HuH-7 (cell line): ENCODE results near the gene C17orf50.

Source experiments
- DNase-seq: peaks from one replicate; pipeline ENCODE4 v3.0.0; 2011; ENCODE audit warnings: low spot score

Gene C17orf50

GRCh38 chr17:35760587-35760986, at the start of gene C17orf50:
TSS of gene C17orf50 (plus strand) at chr17:35760887. CDS start at chr17:35760942, 55 bp downstream.
- no peak for DNase-seq

- no peak for DNase-seq
Observed at GRCh38 chr17:35710950-35711349, 49.7 kb upstream of the C17orf50 start.

- DNase-seq = no peak
Observed at GRCh38 chr17:35713069-35713728, 47.5 kb upstream of the C17orf50 start.

DNA sequence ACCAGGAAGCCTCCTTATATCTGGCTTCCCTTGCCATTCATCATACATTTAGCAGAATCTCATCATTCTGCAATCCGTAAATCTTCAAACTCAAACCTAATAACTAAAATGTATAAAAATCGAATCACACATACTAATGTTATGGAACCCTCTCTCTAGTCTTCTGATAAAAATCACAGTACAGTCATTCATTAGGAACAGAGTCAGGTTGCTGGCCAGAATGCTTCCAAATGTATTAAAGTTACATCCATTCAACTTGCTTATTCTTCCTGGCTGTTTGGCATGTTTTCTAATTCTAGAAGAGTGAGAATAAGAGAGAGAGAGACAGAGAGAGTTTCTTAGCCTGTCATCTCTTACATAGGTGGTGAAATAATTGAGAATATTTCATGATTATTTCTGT, 45.7 kb upstream of the C17orf50 start:
- no peak for DNase-seq

- DNase-seq = no peak
Observed at GRCh38 chr17:35715416-35715815, 45.3 kb upstream of the C17orf50 start.

DNA sequence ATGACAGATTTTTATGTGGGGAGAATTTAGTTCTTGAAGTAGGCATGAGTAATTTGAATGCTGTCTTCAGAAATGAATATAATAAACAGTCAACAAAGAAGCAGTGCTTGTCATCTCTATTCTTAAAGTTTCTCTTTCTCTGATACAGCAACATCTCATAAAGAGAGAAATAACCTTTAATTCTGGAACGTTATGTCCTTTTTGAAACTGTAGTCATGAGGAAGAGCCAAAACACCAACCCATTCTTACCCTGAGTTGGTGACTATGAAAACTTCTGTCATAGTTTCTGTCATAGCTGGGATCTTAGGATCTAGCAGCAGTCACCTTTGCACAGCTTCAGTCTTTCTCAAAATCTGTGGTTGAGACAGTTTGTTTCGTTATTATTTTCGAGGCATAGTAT, 44.5 kb upstream of the C17orf50 start:
- no peak for DNase-seq

- DNase-seq = no peak
Observed at GRCh38 chr17:35716897-35717465, 43.7 kb upstream of the C17orf50 start.

- DNase-seq = no peak
Observed at GRCh38 chr17:35717475-35717874, 43.2 kb upstream of the C17orf50 start.

GRCh38 chr17:35723735-35724134, 37.0 kb upstream of the C17orf50 start:
- DNase-seq = no peak

- DNase-seq = no peak
Observed at GRCh38 chr17:35725058-35725457, 35.6 kb upstream of the C17orf50 start.

GRCh38 chr17:35725802-35726126, 34.9 kb upstream of the C17orf50 start:
- peak; percentile 17 for DNase-seq

GRCh38 chr17:35726127-35726952, 34.3 kb upstream of the C17orf50 start:
- DNase-seq = peak; percentile 97

GRCh38 chr17:35726953-35727460, 33.7 kb upstream of the C17orf50 start:
- DNase-seq = no peak

- peak; percentile 11 for DNase-seq
Observed at GRCh38 chr17:35727635-35728034, 33.1 kb upstream of the C17orf50 start.

DNA sequence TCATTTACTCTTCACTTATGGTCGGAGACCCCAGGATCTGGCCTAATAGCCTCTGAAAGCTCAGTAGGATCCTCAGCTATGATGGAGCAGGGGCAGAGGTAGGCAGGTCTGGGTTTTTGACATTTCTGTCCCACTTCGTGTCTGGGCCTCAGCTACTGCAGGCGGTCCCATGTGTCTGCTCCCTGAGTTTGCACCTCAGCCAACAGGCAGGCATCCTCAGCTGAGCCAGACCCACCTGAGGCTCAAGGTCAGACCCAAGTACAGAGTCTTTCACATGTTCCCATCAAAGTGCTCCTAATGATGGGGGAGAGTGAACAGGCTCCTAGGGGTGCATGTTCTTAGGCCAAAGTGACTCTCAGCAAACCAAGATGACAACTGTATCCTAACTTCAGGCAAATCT, 32.1 kb upstream of the C17orf50 start:
- no peak for DNase-seq

- peak; percentile 9 for DNase-seq
Observed at GRCh38 chr17:35729405-35729833, 31.3 kb upstream of the C17orf50 start.

DNA sequence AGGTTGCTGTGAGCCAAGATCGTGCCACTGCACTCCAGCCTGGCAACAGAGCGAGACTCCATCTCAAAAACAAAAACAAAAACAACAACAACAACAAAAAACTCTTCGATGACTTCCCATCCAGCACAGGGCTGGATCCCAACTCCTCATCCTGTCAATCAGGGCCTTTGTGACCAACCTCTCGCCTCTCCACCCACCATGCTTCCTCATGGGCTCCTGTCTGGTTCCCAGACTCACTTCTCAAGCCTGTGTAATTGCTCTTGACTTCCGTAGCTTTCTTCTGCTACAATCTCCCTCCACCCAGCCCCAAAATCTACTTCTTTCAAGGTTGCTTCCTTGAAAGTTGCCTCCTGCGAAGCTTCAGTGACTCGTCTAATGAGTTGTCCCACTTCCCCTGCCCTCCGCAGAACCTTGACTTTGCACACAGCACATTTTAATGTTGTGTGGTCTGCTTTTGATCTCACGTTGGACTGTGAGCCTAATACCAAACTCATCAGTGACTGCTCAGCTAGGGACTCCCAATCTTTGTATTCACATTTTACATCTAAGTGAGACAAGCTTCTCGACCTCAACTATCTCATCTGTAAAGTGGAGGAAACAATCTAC, 30.2 kb upstream of the C17orf50 start:
- peak; percentile 4 for DNase-seq

- DNase-seq = peak; percentile 93
Observed at GRCh38 chr17:35731239-35731916, 29.3 kb upstream of the C17orf50 start, which contains the start of gene RASL10B. TSS of gene RASL10B (plus strand) at chr17:35731639. CDS start at chr17:35735185, 3,546 bp downstream.

DNA sequence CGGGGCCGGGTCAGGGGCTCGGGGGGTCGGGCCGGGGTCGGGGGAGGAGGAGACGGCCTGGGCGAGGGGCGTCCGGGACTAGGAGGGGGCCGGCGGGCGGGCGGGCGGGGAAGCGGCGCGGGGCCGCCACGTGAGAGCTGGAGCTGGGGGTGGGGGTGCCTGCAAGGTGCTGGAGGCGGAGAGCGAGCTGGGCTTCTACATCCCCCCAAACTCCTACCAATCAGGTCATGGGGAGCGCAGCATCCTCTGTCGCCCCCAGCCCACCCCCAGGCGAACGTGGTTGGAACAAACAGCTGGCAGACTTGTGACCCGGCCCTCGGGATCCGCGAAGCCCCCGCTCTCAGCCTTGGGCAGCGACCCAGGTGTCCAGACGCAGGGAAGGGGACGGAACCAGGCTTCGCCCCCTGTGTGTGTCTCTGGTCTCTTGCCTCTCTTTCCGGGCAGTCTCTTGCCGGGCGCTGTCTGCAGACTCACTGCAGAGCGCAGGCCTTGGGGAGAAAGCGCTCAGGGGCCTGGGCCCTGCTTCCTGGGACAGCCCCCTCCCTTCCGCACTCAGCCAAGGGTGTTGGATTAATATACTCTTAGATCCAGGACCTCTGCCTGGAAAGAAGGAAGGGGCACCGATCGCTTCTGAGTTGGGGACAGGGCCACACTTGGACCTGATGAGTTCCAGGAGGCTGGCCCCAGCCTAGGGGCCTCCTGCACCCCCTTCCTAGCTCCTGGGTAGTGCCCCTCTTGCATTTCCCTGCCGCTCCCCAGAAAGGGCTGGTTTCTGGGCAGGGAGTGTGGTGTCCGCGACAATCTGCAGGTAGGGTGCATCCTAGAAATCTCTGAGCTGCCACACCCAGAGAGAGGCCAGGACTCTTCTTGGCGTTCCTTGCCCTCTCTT, 28.5 kb upstream of the C17orf50 start:
- no peak for DNase-seq

DNA sequence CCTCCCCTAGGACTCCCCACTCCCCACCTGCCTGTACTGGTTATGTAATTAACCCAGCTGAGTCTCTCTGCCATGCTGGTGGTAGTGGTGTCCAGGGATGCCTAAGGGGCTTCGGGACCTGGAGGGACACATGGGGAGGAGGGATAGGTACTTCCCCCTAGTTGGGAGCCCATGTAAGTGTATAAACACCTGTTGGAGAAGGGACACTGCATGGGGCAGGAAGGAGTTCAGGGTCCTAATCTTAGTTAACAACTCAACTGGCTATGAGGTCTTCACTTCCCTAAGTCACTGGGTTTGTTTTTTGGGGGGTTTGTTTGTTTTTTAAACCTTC, 27.9 kb upstream of the C17orf50 start:
- no peak for DNase-seq

DNA sequence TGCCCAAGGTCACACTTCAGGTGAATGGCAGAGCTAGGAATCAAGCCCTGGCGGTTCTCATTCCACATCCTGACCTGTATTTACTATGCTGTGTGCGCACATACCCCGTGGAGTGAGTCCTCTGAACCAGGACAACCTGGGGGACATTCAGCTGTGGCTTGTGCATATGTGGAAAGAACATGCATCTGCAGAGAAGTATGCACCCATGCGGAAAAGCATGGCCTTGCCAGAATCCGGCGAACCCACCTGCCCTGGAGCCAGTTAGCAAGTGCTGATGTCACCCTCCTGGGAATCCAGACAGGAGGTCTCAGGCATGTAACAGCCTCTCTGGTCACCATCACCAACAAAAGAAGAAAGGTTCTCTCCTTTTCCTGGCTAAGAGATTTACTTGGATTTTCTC, 27.3 kb upstream of the C17orf50 start:
- DNase-seq = no peak
